Measurements from ENCODE around the gene ROBO4.

DNA sequence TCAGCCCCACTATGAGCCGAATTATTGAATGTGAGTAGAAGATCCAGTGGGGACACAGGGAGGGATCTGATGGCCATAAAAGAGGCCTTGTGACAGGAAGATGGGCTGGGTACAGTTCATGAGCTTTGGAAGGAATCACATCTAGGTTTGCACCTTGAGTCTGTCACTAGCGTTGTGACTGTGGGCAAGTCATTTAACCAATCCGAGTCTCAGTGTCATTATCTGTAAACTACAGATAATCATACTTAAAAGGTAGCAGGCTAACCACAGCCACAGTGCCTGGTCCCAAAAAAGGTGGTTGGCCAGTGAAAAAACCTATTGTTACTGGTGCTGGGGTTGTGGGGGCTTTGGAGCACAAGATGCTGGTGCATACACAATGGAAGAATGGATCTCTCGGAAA lies 25.2 kb upstream of the ROBO4 start:
- TF ChIP-seq MAX (IDR thresholded peaks at IDR 0.05) = no peak
- TF ChIP-seq FOXM1 (IDR thresholded peaks at IDR 0.05; ENCODE audit: borderline replicate concordance, low read depth) = no peak
- TF ChIP-seq REST (IDR thresholded peaks at IDR 0.05; ENCODE audit: low read depth) = no peak
- no peak for TF ChIP-seq NFIC (IDR thresholded peaks at IDR 0.05)
- no peak for TF ChIP-seq RAD21 (IDR thresholded peaks at IDR 0.05; ENCODE audit: low read depth)

Measured in Ishikawa (cell line).